Activated CD4-positive, alpha-beta T cell treated with anti-CD3 and anti-CD28 coated beads, Interleukin-10, Interleukin-2, amounts not matched to agents 100 ng/mL and 50 ng/mL, durations not matched to agents 16 hours and 8 hours (primary cell): ENCODE data around the gene MARCKSL1.
"Not testable (repeated sequence)": the region's sequence is repeated elsewhere in the genome, so short reads cannot be mapped to it uniquely, and the experiment has no call there.

Source experiments
- DNase-seq: peaks from one replicate; pipeline ENCODE4 v3.0.0-alpha.2; 2020

Gene MARCKSL1

GRCh38 chr1:32335790-32336590 lies at the start of gene MARCKSL1:
TSS of gene MARCKSL1 (minus strand) at chr1:32336233. CDS start at chr1:32336033, 200 bp downstream.
- DNase-seq = peak; percentile 81

- no peak for DNase-seq
These were observed 44.0 kb upstream of the MARCKSL1 start for GRCh38 chr1:32380057-32380456.

DNA sequence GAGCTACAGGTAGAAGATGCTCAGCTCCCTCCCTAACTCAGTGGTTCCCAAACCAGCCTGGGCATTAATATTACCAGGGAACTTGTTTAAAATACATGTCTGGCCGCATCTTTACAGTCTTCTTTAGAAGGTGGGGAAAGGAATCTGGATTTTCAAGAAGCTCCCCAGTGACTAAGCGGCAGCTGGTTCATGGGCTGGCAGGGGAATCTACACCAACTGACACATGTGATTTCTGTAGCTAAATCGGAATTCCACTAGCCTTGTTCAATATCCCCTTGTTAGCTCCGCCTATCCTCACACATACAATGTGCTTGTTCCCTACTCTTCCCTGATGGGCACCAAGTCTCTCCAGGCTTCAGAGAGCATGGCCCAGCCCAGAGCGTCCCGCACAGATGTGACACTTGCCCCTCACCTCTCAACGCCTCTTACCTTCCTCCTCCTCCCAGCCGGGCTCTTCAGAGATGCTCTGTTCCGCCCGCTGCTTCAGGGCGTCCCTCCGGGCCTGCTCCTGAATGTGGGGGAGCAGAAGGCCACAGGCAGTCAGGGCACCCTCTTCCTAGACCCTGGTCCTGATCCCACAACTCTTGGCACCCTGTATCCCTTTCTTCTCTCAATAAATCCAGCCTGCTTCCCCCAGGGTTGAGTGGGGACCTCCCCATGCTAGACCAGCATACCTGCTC lies 41.6 kb upstream of the MARCKSL1 start:
- DNase-seq = no peak

DNA sequence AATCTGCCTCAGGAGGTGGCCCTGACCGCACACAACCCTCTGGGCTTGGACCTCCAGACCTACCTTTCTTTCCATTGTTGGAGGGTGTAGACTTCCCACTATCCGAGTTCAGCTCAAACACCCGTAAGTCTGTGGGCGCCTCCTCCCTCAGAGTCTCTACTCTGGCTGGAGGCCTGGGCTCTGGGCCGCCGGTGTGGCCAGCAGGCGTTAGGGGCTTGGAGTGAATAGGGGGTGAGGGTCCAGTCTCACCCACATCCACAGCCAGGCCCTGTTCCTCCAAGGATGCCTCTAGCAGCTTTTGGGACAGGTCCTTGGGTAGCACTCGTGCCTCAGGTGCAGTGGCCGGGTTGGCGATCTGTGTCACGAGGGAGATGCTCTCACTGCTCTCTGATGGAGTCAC lies 40.2 kb upstream of the MARCKSL1 start:
- no peak for DNase-seq

DNA sequence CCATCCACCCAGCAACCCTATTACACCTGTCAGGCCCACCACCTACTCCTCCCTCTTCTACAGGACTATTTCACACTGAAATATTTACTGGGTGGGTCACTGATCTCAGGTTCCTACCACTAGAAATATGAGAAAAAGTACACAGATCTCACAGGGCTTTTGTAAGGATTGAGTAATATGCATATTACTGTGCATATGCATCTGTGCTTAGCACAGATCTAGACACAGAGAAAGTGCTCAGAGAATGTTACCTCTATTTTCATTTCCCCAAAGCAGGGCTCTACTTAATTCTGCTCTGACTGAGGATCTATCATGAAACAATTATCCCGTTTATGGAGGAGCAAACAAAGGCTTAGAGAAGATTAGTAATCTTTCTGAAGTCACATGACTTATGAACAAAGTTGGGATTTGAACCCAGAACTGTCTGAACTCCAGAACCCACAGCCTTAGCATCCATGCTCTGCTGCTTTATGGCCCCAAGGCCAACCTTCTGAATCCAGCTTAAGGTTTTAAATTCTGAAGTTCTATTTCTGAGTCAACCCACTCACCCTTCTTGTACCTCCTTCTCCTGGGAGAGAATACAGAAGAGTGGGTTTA lies 38.1 kb upstream of the MARCKSL1 start:
- DNase-seq = no peak

- DNase-seq = peak; percentile 71
These were observed 36.2 kb upstream of the MARCKSL1 start for GRCh38 chr1:32372149-32372756.

GRCh38 chr1:32367912-32368635 lies 32.0 kb upstream of the MARCKSL1 start:
- DNase-seq = no peak

DNA sequence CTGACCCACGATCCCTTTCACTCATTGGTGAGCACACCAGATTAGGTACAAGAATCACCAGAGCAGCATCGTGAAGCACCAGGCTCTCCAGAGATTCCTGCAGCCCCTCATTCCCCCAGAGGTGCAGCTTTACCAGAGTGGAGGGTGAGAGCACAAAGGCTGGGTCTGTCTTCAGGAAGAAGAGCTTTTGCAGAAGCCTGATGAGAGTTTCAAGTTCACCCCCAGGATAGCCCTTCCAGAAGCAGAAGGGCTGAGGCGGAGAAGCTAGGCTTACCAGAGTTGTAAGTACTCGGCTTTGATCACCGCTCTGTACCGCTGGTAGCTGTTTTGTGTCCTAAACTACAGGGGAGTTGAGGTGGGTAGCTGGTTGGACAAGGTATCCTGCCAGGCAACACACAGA lies 29.4 kb upstream of the MARCKSL1 start:
- no peak for DNase-seq

DNA sequence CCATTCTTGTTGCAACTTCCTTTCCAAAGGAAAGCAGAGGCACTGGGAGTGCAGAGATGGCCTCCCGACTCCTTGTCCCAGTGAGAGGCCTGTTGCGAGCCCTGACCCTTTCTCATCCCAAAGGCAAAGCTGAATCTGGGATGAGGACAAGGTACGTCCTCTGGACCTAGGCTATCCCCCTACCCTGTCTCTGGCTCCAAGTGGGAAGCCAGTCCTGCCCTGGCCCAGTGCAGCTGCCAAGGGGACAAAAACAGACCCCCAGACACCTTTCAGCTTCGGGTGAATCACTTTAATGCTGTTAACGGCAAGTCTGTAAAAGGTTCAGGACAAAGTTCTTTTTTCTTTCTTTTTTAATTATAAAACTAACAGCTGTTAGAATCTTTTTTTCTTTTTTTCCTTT lies 28.8 kb upstream of the MARCKSL1 start:
- DNase-seq = no peak

- no peak for DNase-seq
These were observed 27.7 kb upstream of the MARCKSL1 start for GRCh38 chr1:32363713-32364112.

GRCh38 chr1:32362474-32363313 lies 26.7 kb upstream of the MARCKSL1 start, which contains the start of the genes FAM229A and TSSK3:
TSS of gene FAM229A (minus strand) at chr1:32362485. CDS start at chr1:32362091, 394 bp downstream.
TSS of gene TSSK3 (plus strand) at chr1:32362539. CDS start at chr1:32362702, 163 bp downstream.
- DNase-seq = no peak

DNA sequence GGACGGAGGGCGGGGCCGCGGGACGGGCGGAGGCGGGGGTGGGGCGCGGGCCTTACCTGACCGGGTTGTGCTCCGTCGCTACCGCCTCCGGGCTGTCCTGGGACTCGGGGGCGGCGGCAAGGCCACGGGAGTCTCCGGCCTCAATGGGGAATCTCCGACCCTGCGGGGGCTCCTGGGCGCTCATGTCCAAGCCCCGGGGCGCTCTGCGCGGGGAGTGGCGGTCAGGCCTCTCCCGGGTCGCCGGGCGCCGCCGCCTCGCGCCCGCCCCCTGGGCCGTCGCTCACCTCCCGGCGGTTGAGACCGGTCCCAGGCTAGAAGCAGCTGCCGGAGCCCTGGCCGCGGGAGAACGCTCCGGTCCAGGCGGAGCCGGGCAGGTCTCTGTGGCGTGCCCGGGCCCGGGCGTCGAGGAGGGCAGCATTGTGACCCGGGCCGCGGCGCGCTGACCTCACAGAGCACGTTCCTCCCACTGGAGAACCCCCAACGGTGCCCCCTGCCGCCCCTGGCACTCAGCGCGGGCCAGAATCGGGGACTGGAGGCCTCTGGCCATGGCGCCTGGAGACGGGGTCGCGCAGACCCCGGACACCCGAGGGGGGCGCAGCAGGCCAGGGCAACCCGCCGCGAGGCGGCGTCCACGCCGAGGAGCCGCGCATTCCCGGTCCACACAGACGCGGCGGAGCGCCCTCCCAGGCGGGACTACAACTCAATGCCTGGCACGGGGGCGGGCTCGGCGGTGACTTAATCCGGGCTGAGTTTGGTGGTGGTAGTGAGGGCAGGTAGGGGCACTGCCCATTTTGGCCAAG lies 25.8 kb upstream of the MARCKSL1 start:
- DNase-seq = no peak

GRCh38 chr1:32361308-32361673 lies 25.3 kb upstream of the MARCKSL1 start:
- no peak for DNase-seq

GRCh38 chr1:32358435-32358834 lies 22.4 kb upstream of the MARCKSL1 start:
- no peak for DNase-seq

GRCh38 chr1:32357614-32358013 lies 21.6 kb upstream of the MARCKSL1 start:
- no peak for DNase-seq

DNA sequence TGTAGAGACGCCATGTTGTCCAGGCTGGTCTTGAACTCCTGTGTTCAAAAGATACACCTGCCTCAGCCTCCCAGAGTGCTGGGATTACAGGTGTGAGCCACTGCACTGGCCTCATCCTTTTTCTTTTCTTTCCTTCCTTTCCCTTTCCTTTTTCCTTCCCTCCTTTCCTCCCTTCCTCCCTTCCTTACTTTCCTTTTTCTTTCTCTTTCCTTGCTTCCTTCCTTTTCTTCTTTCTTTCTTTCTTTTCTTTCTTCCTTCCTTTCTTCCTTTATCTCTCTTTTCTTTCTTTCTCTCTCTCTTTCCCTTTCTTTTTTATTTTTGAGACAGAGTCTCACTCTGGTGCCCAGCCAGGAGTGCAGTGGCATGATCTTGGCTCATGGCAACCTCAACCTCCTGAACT lies 20.4 kb upstream of the MARCKSL1 start:
- no peak for DNase-seq

GRCh38 chr1:32355778-32356177 lies 19.7 kb upstream of the MARCKSL1 start:
- DNase-seq = not testable (repeated sequence)

DNA sequence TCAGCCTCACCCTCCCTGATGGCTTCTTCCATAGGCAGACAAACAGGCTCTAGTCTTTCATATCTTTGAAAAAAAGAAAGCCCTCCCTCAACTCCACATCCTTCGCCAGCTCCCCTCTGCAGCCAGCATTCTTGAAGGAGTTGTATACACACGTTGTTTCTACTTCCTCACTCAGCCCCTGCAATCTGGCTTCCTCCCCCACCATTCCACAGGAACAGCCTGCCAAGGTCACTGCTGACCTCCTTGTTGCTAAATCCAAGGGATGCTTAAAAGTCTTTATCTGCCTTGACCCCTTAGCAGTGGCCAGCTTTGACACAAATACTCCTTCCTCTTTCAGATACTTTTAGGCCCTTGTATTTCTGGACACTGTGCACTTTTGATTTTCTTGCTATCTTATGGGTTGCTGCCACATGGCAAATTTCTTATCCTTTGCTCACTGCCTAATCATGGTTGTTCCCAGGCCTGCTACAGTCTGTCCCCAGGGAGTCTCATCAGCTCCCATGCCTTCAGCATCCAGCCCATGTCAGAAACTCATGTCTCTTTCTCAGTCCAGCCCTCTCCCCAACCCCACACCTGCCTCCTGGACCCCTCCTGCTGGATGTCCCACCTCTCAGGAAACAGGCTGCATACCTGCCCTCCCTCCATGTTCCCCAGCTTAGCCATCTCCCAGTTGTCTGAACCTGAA lies 18.0 kb upstream of the MARCKSL1 start:
- DNase-seq = no peak

DNA sequence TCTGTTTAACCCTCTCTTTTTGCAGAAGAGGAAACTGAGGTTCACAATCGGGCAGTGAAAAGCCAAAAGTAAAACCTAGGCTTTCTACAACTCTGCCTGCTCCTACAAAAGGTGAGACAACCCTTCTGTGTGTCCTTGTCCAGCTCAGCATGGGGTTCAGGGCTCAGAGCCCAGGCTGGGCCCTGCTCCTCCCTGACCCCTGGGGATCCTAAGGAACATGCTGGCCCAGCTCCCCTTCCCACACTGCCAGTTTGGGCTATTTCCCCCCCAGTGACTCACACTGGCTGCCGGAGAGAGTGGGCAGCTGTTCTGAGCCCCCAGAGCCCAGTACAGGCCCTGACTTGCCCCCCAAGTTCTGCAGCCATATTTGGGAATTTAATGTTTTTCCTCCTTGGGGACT lies 17.4 kb upstream of the MARCKSL1 start:
- no peak for DNase-seq

DNA sequence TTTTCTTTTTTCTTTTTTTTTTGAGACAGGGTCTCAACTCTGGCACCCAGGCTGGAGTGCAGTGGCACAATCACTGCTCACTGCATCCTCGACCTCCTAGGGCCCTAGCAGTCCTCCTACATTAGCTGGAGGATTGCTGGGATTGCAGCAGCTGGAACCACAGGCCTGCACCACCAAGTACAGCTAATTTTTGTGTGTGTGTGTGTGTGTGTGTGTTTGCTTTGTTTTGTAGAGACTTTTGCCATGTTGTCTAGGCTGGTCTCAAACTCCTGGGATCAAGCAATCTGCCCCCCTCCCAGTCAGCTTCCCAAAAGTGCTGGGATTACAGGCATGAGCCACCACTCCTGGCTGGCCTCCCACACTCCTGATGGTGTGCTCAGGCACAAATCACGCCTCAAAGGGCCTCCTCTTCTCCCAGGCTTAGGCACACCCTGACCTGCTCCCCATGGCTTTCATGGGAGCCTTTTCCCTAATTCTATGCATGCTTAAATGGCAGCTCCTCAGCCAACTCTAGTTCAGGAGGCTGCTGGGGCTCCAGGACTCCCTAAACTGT lies 16.9 kb upstream of the MARCKSL1 start:
- DNase-seq = no peak
